GDM1 (cell line): ENCODE results near the gene TAS1R2.
"Not testable (repeated sequence)": the region's sequence is repeated elsewhere in the genome, so short reads cannot be mapped to it uniquely, and the experiment has no call there.

Experiments used
- DNase-seq: peaks from one replicate; lab custom pipeline; 2025; lab: John Stamatoyannopoulos, UW

Gene TAS1R2

DNA sequence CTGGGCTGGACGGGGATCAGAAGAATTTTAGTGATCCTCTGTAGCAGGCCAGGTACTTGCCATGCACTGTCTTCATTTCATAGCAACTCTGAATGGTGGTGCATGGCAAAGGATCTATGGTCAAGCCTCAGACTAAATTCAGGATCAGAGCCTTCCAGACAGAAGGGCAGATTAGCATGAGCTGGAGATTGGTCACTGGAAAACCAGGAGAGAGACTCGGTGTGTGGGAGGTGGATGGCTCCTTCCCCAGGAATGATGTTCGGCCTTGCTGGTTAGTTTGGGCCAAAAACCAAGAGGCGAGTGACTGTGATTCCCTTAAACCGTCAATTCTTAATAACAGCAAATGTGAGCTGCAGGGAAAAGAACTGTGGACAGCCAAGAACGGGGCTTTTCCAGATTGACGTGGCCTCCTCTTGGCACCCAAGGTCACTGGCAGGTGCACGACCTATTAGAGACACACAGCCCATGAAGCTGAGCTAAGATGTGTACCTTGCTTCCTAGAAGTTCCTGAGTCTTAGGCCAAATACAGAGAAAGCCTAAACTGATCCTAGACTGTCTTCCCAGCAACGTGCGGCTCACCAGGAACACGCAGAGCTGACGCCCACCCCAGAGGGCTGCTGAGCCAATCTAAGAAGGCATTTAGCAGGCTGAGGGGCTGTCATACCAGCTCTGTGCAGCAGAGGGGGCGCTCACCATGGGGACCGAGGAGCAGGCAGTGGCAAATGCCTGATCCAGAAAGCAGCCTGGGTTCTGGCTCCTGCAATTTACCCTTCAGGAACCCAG is 24.4 kb upstream of the TAS1R2 start:
- DNase-seq = peak; percentile 12

- no peak for DNase-seq
Observed at GRCh38 chr1:18883079-18883478, 23.6 kb upstream of the TAS1R2 start.

DNA sequence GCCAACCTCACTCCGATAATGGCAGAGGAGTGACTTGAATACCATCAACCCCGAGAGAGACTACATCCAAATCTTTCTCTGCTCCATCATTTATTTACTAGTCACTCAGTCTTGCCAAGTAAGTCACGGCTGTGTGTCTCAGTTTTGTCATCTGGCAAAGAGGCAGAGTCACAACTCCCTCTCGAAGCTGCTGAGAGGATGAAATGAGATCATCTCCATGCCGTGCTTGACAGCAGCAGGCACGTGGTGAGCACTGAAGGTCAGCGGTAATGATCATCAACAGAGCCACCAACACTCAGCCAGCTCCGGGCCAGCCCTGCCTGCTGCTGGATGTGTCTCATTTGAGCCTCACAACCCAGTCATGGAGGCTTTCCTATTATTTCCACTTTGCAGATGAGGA is 23.0 kb upstream of the TAS1R2 start:
- no peak for DNase-seq

DNA sequence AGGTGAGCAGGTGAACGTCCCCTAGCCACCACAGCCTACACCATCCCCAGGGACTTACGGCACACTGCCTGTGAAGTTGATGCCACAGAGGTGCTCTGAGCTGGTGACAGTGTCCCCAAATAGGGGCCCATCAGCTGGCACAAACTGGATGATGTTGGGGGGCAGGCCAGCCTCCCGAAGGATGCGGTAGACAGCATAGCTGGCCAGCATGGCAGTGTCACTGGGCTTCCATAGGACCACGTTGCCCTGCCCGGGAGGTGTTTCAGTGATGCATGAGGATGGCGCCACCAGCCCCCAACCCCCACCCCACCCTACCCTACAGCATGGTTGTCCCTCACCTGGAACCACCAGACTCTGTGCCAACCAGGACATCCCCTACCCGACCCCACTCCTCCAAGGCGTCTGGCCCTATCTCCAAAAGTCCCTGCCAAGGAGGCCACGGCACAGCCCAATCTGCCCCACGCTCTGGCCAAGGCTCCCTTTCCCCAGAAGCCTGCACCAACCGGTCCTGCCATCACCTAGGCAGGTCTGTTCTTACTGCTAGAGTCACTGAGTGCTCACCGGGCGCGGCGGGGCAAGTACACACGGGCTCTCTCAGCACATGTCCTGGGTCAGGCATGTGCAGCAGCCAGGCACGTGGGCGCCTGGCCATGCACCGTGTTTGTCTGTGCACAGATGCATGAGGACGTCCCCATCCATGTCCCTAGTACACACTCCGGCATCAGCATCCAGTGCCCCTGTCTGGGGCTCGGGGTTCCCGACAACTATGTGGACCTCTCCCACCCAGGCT is 22.4 kb upstream of the TAS1R2 start:
- DNase-seq = no peak

DNA sequence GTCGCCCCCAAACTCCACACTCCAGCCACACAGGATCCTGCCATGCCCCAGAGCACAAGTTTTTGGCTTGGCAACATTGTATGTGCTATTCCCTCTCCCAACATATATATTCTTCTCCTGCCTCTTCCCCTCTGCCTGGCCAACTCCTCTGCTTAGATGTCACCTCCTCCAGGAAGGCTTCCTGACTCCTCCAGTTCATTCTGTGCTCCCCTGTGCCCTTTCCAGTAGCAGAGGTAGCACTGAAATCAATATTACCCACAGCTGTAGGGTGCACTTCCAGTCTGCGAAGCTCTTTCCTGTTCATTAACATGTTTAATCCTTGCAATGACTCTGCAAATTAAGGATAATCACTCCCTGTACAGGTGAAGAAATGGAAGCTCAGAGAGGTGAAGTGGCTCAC is 21.7 kb upstream of the TAS1R2 start:
- no peak for DNase-seq

GRCh38 chr1:18880585-18880984 is 21.1 kb upstream of the TAS1R2 start:
- no peak for DNase-seq

DNA sequence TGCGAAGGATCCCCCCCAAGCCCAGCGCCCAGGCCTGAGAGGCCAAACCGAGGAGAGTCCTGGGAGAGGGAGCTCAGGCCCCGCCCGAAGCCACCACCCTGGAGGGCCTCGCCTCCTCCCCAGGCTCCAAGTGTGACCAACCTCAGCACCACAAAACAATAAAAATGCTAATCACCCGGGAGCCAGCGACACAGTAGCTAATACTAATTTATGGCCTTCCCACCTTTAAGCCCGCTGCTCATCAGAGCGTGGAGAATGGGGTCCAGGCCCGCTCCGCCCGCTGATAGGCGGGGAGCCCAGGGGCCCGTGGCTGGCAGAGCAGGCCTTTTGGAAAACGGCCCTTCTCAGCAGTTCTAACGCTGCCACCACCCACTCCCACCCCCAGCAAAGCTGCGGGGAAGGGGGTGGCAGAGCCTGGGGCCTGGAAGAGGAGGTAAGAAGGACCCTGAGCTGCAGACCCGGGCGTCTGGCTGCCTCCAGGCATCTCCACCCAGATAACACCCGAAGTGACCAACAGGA is 20.4 kb upstream of the TAS1R2 start:
- no peak for DNase-seq

GRCh38 chr1:18879215-18879790 is 19.8 kb upstream of the TAS1R2 start:
- no peak for DNase-seq

GRCh38 chr1:18878538-18879214 is 19.2 kb upstream of the TAS1R2 start:
- no peak for DNase-seq

DNA sequence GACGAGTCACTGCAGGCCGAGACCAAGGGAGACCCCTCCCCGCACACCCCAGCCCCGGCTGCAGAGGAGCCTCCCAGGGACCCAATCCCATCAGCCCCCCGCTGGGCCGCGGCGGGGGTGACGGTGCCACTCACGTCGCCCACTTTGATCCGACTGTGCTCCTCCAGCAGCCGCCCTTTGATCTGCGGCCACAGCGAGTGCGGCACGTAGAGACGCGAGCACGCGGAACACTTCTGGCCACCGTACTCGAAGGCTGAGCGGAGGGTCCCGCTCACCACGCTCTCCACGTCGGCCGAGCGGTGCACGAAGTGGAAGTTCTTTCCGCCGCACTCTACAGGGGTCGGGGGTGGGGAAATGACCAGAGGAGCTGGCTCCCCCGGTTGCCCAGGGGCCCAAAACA is 17.8 kb upstream of the TAS1R2 start:
- DNase-seq = no peak

DNA sequence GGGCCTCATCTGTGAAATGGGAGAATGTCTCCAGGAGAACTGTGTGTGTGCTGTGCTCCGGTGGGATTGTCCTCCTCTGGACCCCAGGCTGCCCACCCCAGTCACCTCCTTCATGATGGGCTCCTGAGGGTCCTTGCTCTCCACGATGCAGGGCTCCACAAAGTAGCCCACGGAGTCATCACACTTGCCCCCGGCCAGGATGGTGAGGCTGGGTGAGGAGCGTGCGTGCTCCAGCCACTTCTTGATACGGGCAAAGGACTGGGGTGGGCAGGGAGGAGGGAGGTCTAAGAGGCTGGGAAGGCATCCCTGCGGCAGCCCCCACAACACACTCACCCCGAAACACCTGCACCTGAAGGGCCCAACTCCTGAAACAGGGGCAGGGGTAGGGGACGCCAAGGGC is 16.8 kb upstream of the TAS1R2 start:
- DNase-seq = no peak

DNA sequence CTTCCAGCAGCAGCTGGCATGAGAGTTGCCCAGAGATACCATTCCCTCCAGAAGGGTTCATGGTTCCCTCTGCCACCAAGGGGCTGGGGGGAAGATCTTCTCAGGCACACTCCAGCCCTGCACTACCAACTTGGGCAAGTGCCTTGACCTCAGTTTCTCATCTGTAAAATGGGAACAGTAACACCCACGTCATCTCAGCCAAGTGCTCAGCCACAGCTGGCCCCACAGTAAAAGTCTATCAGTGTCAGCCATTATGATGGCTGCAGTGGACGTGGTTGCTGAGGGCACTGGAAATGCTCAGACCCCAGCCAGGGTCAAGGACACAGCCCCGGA is 16.3 kb upstream of the TAS1R2 start:
- no peak for DNase-seq

GRCh38 chr1:18875107-18875795 is 15.8 kb upstream of the TAS1R2 start:
- peak; percentile 39 for DNase-seq

- no peak for DNase-seq
Observed at GRCh38 chr1:18874600-18874999, 15.1 kb upstream of the TAS1R2 start.

DNA sequence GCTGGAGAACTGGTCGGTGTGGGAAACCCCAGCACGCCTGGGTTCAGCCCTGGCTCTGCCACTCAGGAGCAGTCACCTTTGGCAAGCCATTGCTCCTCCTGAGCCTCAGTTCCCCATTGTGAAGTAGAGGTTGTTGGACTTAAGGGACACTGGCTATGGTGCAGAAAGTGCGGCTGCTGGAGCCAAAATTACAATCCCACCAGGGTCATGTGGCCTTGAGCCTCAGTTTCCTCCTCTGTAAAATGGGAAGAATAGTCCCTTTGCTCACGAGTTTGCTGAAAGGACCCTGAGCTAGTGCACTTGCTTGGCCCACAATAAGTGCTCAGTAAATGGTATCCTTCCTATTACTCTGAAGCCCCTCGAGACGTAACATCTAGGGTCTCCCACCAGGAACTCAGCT is 14.6 kb upstream of the TAS1R2 start:
- no peak for DNase-seq

DNA sequence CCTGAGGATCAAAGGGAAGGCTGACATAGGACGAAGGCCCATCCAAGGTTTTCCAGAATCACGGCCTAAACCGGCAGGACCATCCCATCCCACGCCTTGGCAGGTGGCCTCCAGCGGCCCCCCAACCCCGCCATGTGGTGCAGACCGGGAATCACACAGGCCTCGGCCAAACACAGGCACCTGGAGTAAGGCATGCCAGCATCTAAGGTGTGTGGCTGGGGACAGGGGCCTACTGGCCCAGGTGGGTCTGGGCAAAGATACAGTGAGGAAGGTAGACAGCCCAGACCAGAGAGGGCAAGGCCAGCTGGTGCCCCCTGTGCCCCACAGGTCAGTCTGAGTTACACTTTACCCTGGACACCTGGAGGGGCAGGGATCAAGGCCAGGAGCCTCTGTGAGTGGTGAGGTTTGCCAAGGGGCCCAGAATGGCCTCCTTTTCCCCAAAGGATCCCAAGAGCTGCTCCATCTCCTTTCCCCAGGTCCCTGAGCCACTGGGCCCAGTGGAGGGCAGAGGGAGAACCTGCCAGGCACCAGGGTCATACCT is 12.7 kb upstream of the TAS1R2 start:
- no peak for DNase-seq

GRCh38 chr1:18871401-18872070 is 12.1 kb upstream of the TAS1R2 start:
- no peak for DNase-seq

- no peak for DNase-seq
Observed at GRCh38 chr1:18870957-18871356, 11.5 kb upstream of the TAS1R2 start.

- DNase-seq = not testable (repeated sequence)
Observed at GRCh38 chr1:18870595-18870865, 11.1 kb upstream of the TAS1R2 start.

- no peak for DNase-seq
Observed at GRCh38 chr1:18869847-18870594, 10.6 kb upstream of the TAS1R2 start.
